GM18499 (cell line): Measurements from ENCODE around the gene ST6GAL1.
"Not testable (repeated sequence)": the region's sequence is repeated elsewhere in the genome, so short reads cannot be mapped to it uniquely, and the experiment has no call there.

Experiments
- ATAC-seq: cut with Tn5 transposase; IDR thresholded peaks from one replicate; pipeline ENCODE4 v1.9.1; 2021; ENCODE audit warnings: moderate number of reproducible peaks; ENCODE audit not compliant: insufficient read depth, unreplicated experiment

ST6GAL1 gene

GRCh38 chr3:187041362-187042307, 111.3 kb downstream of the ST6GAL1 start:
- no peak for ATAC-seq

GRCh38 chr3:187042346-187042745, 112.0 kb downstream of the ST6GAL1 start:
- ATAC-seq, result no peak

- no peak for ATAC-seq
Observed at GRCh38 chr3:187042874-187043458, 112.6 kb downstream of the ST6GAL1 start.

GRCh38 chr3:187044206-187044605, 113.9 kb downstream of the ST6GAL1 start:
- ATAC-seq, result peak; percentile 38

- ATAC-seq, result no peak
Observed at GRCh38 chr3:187044867-187045552, 114.7 kb downstream of the ST6GAL1 start.

- ATAC-seq, result no peak
Observed at GRCh38 chr3:187046033-187046432, 115.7 kb downstream of the ST6GAL1 start.

GRCh38 chr3:187049462-187050101, 119.3 kb downstream of the ST6GAL1 start:
- no peak for ATAC-seq

GRCh38 chr3:187051066-187051465, 120.7 kb downstream of the ST6GAL1 start:
- no peak for ATAC-seq

GRCh38 chr3:187051724-187052366, 121.5 kb downstream of the ST6GAL1 start:
- no peak for ATAC-seq

- not testable (repeated sequence) for ATAC-seq
Observed at GRCh38 chr3:187052427-187052826, 122.1 kb downstream of the ST6GAL1 start.

GRCh38 chr3:187054433-187054832, 124.1 kb downstream of the ST6GAL1 start:
- not testable (repeated sequence) for ATAC-seq

- ATAC-seq, result not testable (repeated sequence)
Observed at GRCh38 chr3:187057803-187058202, 127.5 kb downstream of the ST6GAL1 start.

GRCh38 chr3:187061748-187062147, 131.4 kb downstream of the ST6GAL1 start:
- ATAC-seq, result no peak

- no peak for ATAC-seq
Observed at GRCh38 chr3:187062526-187063177, 132.3 kb downstream of the ST6GAL1 start.

- ATAC-seq, result no peak
Observed at GRCh38 chr3:187063286-187064121, 133.2 kb downstream of the ST6GAL1 start.

GRCh38 chr3:187064210-187065115, 134.1 kb downstream of the ST6GAL1 start:
- ATAC-seq, result no peak

- ATAC-seq, result no peak
Observed at GRCh38 chr3:187066228-187066995, 136.1 kb downstream of the ST6GAL1 start.
